H1 (cell line): ENCODE data around the gene UMPS.

Experiments used
- CHD2 ChIP-seq: IDR thresholded peaks from 2 replicates; pipeline ENCODE4 v1.6.1; 2012; ENCODE audit warnings: low read length, improper control_type of control experiment
- EP300 ChIP-seq, 2 experiments: IDR thresholded peaks; 1 replicate in 1 of 2; 2 replicates in 1 of 2; pipeline ENCODE4 v1.6.1; 2011 to 2012; ENCODE audit warnings: low read depth in 2 of 2, low read length in 2 of 2, mild to moderate bottlenecking in 2 of 2, borderline replicate concordance in 1 of 2, inconsistent platforms in 1 of 2, moderate library complexity in 1 of 2
- RAD21 ChIP-seq, 2 experiments: IDR thresholded peaks in 1 of 2; conservative IDR thresholded peaks in 1 of 2; 2 replicates each; pipeline ENCODE4 v1.6.1; 2011; ENCODE audit warnings: low read depth in 2 of 2, low read length in 2 of 2, improper control_type of control experiment in 1 of 2, inconsistent platforms in 1 of 2, mild to moderate bottlenecking in 1 of 2, moderate library complexity in 1 of 2
- TF ChIP-seq, protein P1 (sequence below), 3 experiments: IDR thresholded peaks; 1 replicate in 2 of 3; 2 replicates in 1 of 3; pipeline versions ENCODE4 v1.5.1 to v1.6.1; 2011; ENCODE audit warnings: low read length in 3 of 3, mild to moderate bottlenecking in 3 of 3, inconsistent platforms in 2 of 3, low read depth in 1 of 3, moderate library complexity in 1 of 3; ENCODE audit not compliant: insufficient read depth in 1 of 3; ENCODE audit errors: control extremely low read depth in 1 of 3

DNA sequence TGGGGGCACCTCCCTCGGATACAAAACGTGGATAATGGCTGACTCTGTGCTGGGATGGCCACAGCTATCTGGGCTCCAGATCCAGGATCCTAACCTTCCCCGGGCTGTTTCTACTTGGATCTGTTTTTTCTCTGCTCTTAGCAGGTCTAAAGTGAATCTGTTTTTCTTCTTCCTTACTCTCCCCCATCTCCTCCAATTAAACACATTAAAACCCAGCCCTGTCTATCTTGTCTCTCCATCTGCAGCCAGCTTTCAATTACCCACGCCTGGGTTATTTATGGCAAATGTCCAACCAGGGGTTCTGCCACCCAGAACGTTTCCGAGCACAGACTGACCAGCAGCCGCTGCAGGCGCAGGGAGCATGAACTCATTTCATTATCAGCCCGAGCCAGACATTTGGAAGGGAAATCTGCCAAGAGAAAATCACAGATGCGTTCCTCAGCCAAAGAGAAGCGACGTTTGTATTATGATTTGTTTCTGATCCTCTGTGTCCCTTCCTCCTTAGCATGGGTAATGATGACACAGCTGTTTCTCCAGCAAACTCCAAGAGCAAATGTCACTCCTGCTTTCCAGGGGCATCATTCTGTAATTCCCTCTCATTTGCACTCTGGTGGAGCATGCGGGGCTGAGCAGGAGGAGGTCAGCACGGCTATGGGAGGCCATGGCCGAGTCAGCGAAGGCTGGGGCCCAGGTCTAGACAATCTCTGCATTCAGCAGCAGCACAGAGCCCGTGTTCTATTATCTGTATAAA, 42.0 kb downstream of the UMPS start:
- TF ChIP-seq, protein P1, sequence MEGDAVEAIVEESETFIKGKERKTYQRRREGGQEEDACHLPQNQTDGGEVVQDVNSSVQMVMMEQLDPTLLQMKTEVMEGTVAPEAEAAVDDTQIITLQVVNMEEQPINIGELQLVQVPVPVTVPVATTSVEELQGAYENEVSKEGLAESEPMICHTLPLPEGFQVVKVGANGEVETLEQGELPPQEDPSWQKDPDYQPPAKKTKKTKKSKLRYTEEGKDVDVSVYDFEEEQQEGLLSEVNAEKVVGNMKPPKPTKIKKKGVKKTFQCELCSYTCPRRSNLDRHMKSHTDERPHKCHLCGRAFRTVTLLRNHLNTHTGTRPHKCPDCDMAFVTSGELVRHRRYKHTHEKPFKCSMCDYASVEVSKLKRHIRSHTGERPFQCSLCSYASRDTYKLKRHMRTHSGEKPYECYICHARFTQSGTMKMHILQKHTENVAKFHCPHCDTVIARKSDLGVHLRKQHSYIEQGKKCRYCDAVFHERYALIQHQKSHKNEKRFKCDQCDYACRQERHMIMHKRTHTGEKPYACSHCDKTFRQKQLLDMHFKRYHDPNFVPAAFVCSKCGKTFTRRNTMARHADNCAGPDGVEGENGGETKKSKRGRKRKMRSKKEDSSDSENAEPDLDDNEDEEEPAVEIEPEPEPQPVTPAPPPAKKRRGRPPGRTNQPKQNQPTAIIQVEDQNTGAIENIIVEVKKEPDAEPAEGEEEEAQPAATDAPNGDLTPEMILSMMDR (IDR thresholded peaks at IDR 0.05; ENCODE audit: control extremely low read depth in 1 of 3, insufficient read depth in 1 of 3, low read depth in 1 of 3, low read length in 3 of 3), result no peak
- TF ChIP-seq EP300 (IDR thresholded peaks at IDR 0.05; ENCODE audit: borderline replicate concordance in 1 of 2, low read depth in 2 of 2, low read length in 2 of 2), result no peak
- no peak for TF ChIP-seq RAD21 (IDR thresholded peaks at IDR 0.05 in 1 of 2, conservative IDR thresholded peaks at IDR 0.05 in 1 of 2; ENCODE audit: low read depth in 2 of 2, low read length in 2 of 2)
- TF ChIP-seq CHD2, result no peak
